HEK293 (cell line): ENCODE data around the gene GPR84.

ENCODE experiments used
- CTCF ChIA-PET: fragments of 350-600 bp; formaldehyde crosslinking; extraction: SDS; loops from one replicate; lab custom pipeline; 2021; ENCODE audit warnings: antibody characterized with exemption; lab: Yijun Ruan, JAX
- POLR2A ChIA-PET: fragments of 300-600 bp; formaldehyde crosslinking; extraction: SDS; loops from one replicate; lab custom pipeline; 2020; ENCODE audit warnings: antibody characterized with exemption, inconsistent platforms; lab: Yijun Ruan, JAX
- H3K27ac ChIP-seq: fragments of 200-500 bp; sonication (Bioruptor generic); 2 replicates; pipeline ENCODE4 v1.5.1; 2014; ENCODE audit warnings: low read depth, low read length, control low read depth, inconsistent platforms; ENCODE audit errors: extremely low read depth
- H3K36me3 ChIP-seq, 2 experiments: fragments of 200-500 bp in 1 of 2; sonication (Bioruptor generic) in 1 of 2; 1 replicate in 1 of 2; 2 replicates in 1 of 2; pipeline ENCODE4 v1.5.1; 2014 to 2017; ENCODE audit warnings: inconsistent platforms in 2 of 2, low read length in 2 of 2; ENCODE audit not compliant: control insufficient read depth in 2 of 2, insufficient read depth in 1 of 2
- H3K4me1 ChIP-seq: fragments of 200-500 bp; sonication (Bioruptor generic); 2 replicates; pipeline ENCODE4 v1.5.1; 2014; ENCODE audit warnings: mild to moderate bottlenecking, low read length, inconsistent platforms; ENCODE audit not compliant: control insufficient read depth, insufficient read depth
- H3K4me3 ChIP-seq: 2 replicates; pipeline ENCODE4 v1.5.1; 2011; ENCODE audit warnings: low read depth, mild to moderate bottlenecking, control low read depth, low read length, moderate library complexity
- H3K9me3 ChIP-seq: fragments of 200-500 bp; sonication (Bioruptor generic); 2 replicates; pipeline ENCODE4 v1.5.1; 2014; ENCODE audit warnings: low read depth, low read length, inconsistent platforms; ENCODE audit not compliant: control insufficient read depth, insufficient read depth
- BCL6B ChIP-seq: fragments of 450-650 bp; formaldehyde crosslinking; IDR thresholded peaks from 2 replicates; pipeline ENCODE4 v1.5.1; 2017; ENCODE audit warnings: missing biosample characterization, missing genetic modification characterization
- FEZF1 ChIP-seq: fragments of 450-650 bp; formaldehyde crosslinking; IDR thresholded peaks from 2 replicates; pipeline ENCODE4 v1.5.1; 2016; ENCODE audit warnings: missing biosample characterization, missing genetic modification characterization
- GFI1B ChIP-seq: fragments of 450-650 bp; formaldehyde crosslinking; IDR thresholded peaks from 2 replicates; pipeline ENCODE4 v1.5.1; 2016; ENCODE audit warnings: missing biosample characterization, missing genetic modification characterization
- HOXA7 ChIP-seq: sonication (generic); formaldehyde crosslinking; IDR thresholded peaks from 2 replicates; pipeline ENCODE4 v1.8.1; 2022; ENCODE audit warnings: missing genetic modification reagents, borderline replicate concordance
- IKZF3 ChIP-seq: fragments of 450-650 bp; IDR thresholded peaks from 2 replicates; pipeline ENCODE4 v1.5.0; 2018; ENCODE audit warnings: missing biosample characterization, mild to moderate bottlenecking, missing genetic modification characterization, moderate library complexity
- PRDM1 ChIP-seq: fragments of 450-650 bp; formaldehyde crosslinking; IDR thresholded peaks from 2 replicates; pipeline ENCODE4; 2016; ENCODE audit warnings: missing biosample characterization, missing genetic modification characterization
- ZNF133 ChIP-seq: fragments of 450-650 bp; formaldehyde crosslinking; IDR thresholded peaks from 2 replicates; pipeline ENCODE4 v1.5.1; 2016; ENCODE audit warnings: missing biosample characterization, missing genetic modification characterization
- ZNF155 ChIP-seq: fragments of 450-650 bp; formaldehyde crosslinking; IDR thresholded peaks from 2 replicates; pipeline ENCODE4 v1.5.1; 2016; ENCODE audit warnings: missing biosample characterization, missing genetic modification characterization
- ZNF202 ChIP-seq: fragments of 450-650 bp; formaldehyde crosslinking; IDR thresholded peaks from 2 replicates; pipeline ENCODE4 v1.5.1; 2016; ENCODE audit warnings: missing biosample characterization, missing genetic modification characterization, borderline replicate concordance
- ZNF211 ChIP-seq: fragments of 450-650 bp; formaldehyde crosslinking; IDR thresholded peaks from 2 replicates; pipeline ENCODE4 v1.5.1; 2016; ENCODE audit warnings: low read depth, missing biosample characterization, missing genetic modification characterization
- ZNF239 ChIP-seq: fragments of 450-650 bp; formaldehyde crosslinking; IDR thresholded peaks from 2 replicates; pipeline ENCODE4 v1.5.1; 2016; ENCODE audit warnings: missing biosample characterization, missing genetic modification characterization
- ZNF26 ChIP-seq: fragments of 450-650 bp; formaldehyde crosslinking; IDR thresholded peaks from 2 replicates; pipeline ENCODE4 v1.5.1; 2016; ENCODE audit warnings: missing biosample characterization, missing genetic modification characterization
- ZNF311 ChIP-seq: fragments of 450-650 bp; formaldehyde crosslinking; IDR thresholded peaks from 2 replicates; pipeline ENCODE4 v1.5.1; 2017; ENCODE audit warnings: missing biosample characterization, missing genetic modification characterization, borderline replicate concordance
- ZNF354C ChIP-seq: fragments of 450-650 bp; formaldehyde crosslinking; IDR thresholded peaks from 2 replicates; pipeline ENCODE4 v1.5.1; 2016; ENCODE audit warnings: missing biosample characterization, missing genetic modification characterization, low read depth, borderline replicate concordance
- ZNF394 ChIP-seq: fragments of 450-650 bp; formaldehyde crosslinking; IDR thresholded peaks from 2 replicates; pipeline ENCODE4 v1.5.1; 2016; ENCODE audit warnings: missing biosample characterization, missing genetic modification characterization, mild to moderate bottlenecking, moderate library complexity, borderline replicate concordance
- ZNF473 ChIP-seq: fragments of 450-650 bp; formaldehyde crosslinking; IDR thresholded peaks from 2 replicates; pipeline ENCODE4 v1.5.1; 2017; ENCODE audit warnings: missing biosample characterization, missing genetic modification characterization
- ZNF501 ChIP-seq: fragments of 450-650 bp; formaldehyde crosslinking; IDR thresholded peaks from 2 replicates; pipeline ENCODE4 v1.5.1; 2016; ENCODE audit warnings: missing biosample characterization, missing genetic modification characterization
- ZNF529 ChIP-seq: fragments of 450-650 bp; formaldehyde crosslinking; IDR thresholded peaks from 2 replicates; pipeline ENCODE4 v1.5.1; 2017; ENCODE audit warnings: missing genetic modification characterization, missing biosample characterization; ENCODE audit not compliant: insufficient replicate concordance
- ZNF558 ChIP-seq: fragments of 450-650 bp; formaldehyde crosslinking; IDR thresholded peaks from 2 replicates; pipeline ENCODE4 v1.5.1; 2016; ENCODE audit warnings: missing biosample characterization, missing genetic modification characterization
- ZNF600 ChIP-seq: fragments of 450-650 bp; formaldehyde crosslinking; IDR thresholded peaks from 2 replicates; pipeline ENCODE4 v1.5.1; 2016; ENCODE audit warnings: missing biosample characterization, missing genetic modification characterization
- ZNF639 ChIP-seq: fragments of 450-650 bp; formaldehyde crosslinking; IDR thresholded peaks from 2 replicates; pipeline ENCODE4 v1.5.1; 2016; ENCODE audit warnings: missing biosample characterization, missing genetic modification characterization
- ZNF645 ChIP-seq: fragments of 450-650 bp; formaldehyde crosslinking; IDR thresholded peaks from 2 replicates; pipeline ENCODE4; 2016; ENCODE audit warnings: missing biosample characterization, missing genetic modification characterization
- ZNF747 ChIP-seq: fragments of 450-650 bp; formaldehyde crosslinking; IDR thresholded peaks from 2 replicates; pipeline ENCODE4 v1.5.1; 2016; ENCODE audit warnings: missing biosample characterization, missing genetic modification characterization
- ZNF776 ChIP-seq: fragments of 450-650 bp; formaldehyde crosslinking; IDR thresholded peaks from 2 replicates; pipeline ENCODE4 v1.5.0; 2017; ENCODE audit warnings: missing biosample characterization, missing genetic modification characterization, borderline replicate concordance
- TF ChIP-seq, protein P1 (sequence below): fragments of 450-650 bp; formaldehyde crosslinking; IDR thresholded peaks from 2 replicates; pipeline ENCODE4 v1.5.1; 2016; ENCODE audit warnings: missing biosample characterization, missing genetic modification characterization
- TF ChIP-seq, protein P2 (sequence below): fragments of 450-650 bp; formaldehyde crosslinking; IDR thresholded peaks from 2 replicates; pipeline ENCODE4 v1.5.1; 2017; ENCODE audit warnings: missing biosample characterization, mild to moderate bottlenecking, missing genetic modification characterization, moderate library complexity

Gene GPR84

GRCh38 chr12:54401119-54401518 lies 36.8 kb upstream of the GPR84 start:
- TF ChIP-seq ZNF501 (tag by site-specific recombination) = no peak
- no peak for TF ChIP-seq ZNF354C (tag by site-specific recombination)
- TF ChIP-seq ZNF202 (tag by site-specific recombination) = no peak
- no peak for TF ChIP-seq BCL6B (tag by site-specific recombination)
- TF ChIP-seq, protein P1, sequence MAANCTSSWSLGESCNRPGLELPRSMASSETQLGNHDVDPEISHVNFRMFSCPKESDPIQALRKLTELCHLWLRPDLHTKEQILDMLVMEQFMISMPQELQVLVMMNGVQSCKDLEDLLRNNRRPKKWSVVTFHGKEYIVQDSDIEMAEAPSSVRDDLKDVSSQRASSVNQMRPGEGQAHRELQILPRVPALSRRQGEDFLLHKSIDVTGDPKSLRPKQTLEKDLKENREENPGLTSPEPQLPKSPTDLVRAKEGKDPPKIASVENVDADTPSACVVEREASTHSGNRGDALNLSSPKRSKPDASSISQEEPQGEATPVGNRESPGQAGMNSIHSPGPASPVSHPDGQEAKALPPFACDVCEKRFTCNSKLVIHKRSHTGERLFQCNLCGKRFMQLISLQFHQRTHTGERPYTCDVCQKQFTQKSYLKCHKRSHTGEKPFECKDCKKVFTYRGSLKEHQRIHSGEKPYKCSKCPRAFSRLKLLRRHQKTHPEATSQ (tag by site-specific recombination) = no peak
- no peak for TF ChIP-seq ZNF26
- TF ChIP-seq FEZF1 (tag by site-specific recombination) = no peak
- no peak for TF ChIP-seq PRDM1
- no peak for TF ChIP-seq ZNF133 (tag by site-specific recombination)
- TF ChIP-seq, protein P2, sequence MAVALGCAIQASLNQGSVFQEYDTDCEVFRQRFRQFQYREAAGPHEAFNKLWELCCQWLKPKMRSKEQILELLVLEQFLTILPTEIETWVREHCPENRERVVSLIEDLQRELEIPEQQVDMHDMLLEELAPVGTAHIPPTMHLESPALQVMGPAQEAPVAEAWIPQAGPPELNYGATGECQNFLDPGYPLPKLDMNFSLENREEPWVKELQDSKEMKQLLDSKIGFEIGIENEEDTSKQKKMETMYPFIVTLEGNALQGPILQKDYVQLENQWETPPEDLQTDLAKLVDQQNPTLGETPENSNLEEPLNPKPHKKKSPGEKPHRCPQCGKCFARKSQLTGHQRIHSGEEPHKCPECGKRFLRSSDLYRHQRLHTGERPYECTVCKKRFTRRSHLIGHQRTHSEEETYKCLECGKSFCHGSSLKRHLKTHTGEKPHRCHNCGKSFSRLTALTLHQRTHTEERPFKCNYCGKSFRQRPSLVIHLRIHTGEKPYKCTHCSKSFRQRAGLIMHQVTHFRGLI (tag by site-specific recombination) = no peak
- TF ChIP-seq ZNF639 (tag by site-specific recombination) = no peak
- no peak for TF ChIP-seq ZNF600
- TF ChIP-seq ZNF311 (tag by site-specific recombination) = no peak
- no peak overlapping the region for H3K4me3 ChIP-seq
- H3K9me3 ChIP-seq = no peaks in the 10 kb centered on the region
- CTCF ChIA-PET = interaction anchor here (0.7 to 12.2 kb wide), 9 partner anchors 8 to 126 kb away, joined by 3 to 924 read pairs (median 16); partner anchors contain the start of genes ITGA5 and ZNF385A
- no peaks in the 10 kb centered on the region for H3K4me1 ChIP-seq
- H3K27ac ChIP-seq = no peak overlapping the region
- H3K36me3 ChIP-seq = peaks cover 16 to 93% of the 10 kb centered on the region in 2 experiments
- POLR2A ChIA-PET = interaction anchor here (0.7 kb wide), 1 partner anchor 22 kb away, joined by 3 read pairs; no protein-coding TSS in a partner anchor

DNA sequence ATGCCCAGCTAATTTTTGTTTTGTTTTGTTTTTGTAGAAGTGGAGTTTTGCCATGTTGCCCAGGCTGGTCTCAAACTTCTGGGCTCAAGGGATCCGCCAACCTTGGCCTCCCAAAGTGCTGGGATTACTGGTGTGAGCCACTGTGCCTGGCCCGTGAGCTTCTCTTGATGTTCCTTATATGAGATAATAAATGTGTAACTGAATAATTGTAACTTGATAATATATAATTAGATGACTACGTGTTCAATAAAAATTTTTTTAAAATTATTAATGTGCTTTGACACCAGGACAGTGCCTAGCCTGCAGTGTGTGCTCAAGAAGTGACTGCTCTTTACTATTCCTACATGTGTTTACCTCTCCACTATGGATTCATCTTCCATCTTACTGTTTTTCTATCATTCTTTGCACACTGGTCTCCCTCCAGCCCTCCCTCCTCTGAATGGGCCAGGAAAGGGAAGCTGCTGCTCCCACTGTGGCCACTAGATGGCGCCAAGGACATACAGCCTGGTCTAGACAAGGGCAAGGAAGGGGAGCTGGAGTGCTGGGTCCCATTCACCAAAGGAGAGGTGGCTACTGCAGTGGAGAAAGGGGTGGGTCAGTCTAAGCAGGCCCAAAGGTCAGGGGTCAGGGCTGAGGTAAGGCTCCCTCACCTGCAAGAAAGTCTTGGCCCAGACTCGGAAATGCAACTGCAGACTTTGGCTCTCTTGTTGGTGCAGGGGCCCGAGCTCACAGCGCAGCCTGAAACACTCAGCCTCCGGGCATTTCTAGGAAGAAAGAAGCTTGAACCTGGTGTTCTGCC lies 34.9 kb upstream of the GPR84 start:
- Histone ChIP-seq H3K9me3 (no peaks in the 10 kb centered on the region), H3K4me1 (no peaks in the 10 kb centered on the region), H3K27ac (no peak overlapping the region), H3K4me3 (no peak overlapping the region), H3K36me3 (peaks cover 16 to 98% of the 10 kb centered on the region in 2 experiments)
- ChIA-PET POLR2A (interaction anchor here (0.8 to 1.7 kb wide), 4 partner anchors 19 to 41 kb away, joined by 3 to 15 read pairs (median 5); no protein-coding TSS in a partner anchor), CTCF (interaction anchor here (0.6 to 12.2 kb wide), 44 partner anchors 13 to 1449 kb away, joined by 3 to 924 read pairs (median 4); partner anchors contain the start of genes ITGA5 and ZNF385A)
- no peak for TF ChIP-seq ZNF211 (tag by site-specific recombination)
- TF ChIP-seq ZNF239 (tag by site-specific recombination) = no peak
- no peak for TF ChIP-seq ZNF747 (tag by site-specific recombination)
- no peak for TF ChIP-seq HOXA7
- no peak for TF ChIP-seq IKZF3 (tag by site-specific recombination)
- no peak for TF ChIP-seq ZNF155
- TF ChIP-seq ZNF394 (tag by site-specific recombination) = no peak
- no peak for TF ChIP-seq ZNF558
- TF ChIP-seq ZNF529 (tag by site-specific recombination) = no peak
- no peak for TF ChIP-seq ZNF645 (tag by site-specific recombination)
- no peak for TF ChIP-seq GFI1B (tag by site-specific recombination)
- TF ChIP-seq ZNF776 = no peak
- no peak for TF ChIP-seq ZNF473 (tag by site-specific recombination)
